ENCODE data around the gene CHRNA3. TPM values are rescaled to one million over a fixed set of nuclear protein-coding genes. Genes with fewer than 3 reads are reported as not detected.
A peak's percentile ranks its signal among the peaks of the same experiment; 100 is the strongest.

The CHRNA3 gene
- total and polyA plus RNA-seq, 4 experiments from 2014 or later: not detected

DNA sequence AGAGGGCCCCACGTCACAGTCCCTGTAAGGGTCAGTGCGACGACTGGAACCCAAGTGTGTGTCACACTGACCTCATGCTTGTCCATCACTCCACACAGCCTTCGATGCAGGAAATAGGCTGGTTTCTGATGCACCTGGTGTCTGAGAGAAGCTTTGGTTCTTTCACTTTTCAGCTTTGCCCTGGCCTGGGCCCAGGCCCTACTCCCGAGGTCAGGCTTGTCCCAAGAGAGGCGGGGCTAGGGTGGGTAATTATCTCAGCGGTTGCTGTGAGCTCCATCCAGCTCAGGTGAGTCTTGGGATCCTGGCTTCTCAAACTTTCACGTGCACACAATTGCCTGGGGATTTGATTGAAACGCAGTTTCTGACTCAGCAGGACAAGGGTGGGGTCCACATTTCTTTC lies 39.8 kb upstream of the CHRNA3 start:
- no peaks in the 10 kb centered on the region for H3K36me3 ChIP-seq (ENCODE audit: insufficient read depth, low read length)
- Mint-ChIP-seq H3K36me3 (no peaks in the 10 kb centered on the region), H3K9me3 (no peaks in the 10 kb centered on the region), H3K27me3 (no peaks in the 10 kb centered on the region), H3K4me1 (no peaks in the 10 kb centered on the region), H3K4me3 (no peak overlapping the region), H3K27ac (peak overlapping the region in 1 of 7 donors; percentile 34)
- no peaks in the 10 kb centered on the region for H3K9me3 ChIP-seq (ENCODE audit: control insufficient read depth in 1 of 2, low read length in 2 of 2)
- POLR2A ChIA-PET (ENCODE audit: partially characterized antibody): no interaction called here
- CTCF ChIA-PET (ENCODE audit: partially characterized antibody): no interaction called here
- intact Hi-C loops (cut with micrococcal nuclease): no loop called here
- no peaks in the 10 kb centered on the region for H3K4me1 ChIP-seq (ENCODE audit: insufficient read depth, low read length)
- H3K27ac ChIP-seq (ENCODE audit: low read depth, low read length): no peak overlapping the region
- no peaks in the 10 kb centered on the region for H3K27me3 ChIP-seq (ENCODE audit: insufficient read depth, low read length)
- H3K4me3 ChIP-seq (ENCODE audit: low read length in 2 of 2): no peak overlapping the region
- no peak for DNase-seq

- POLR2A ChIA-PET (ENCODE audit: partially characterized antibody): no interaction called here
- DNase-seq: no peak
- no peak overlapping the region for H3K4me3 ChIP-seq (ENCODE audit: low read length in 2 of 2)
- no peaks in the 10 kb centered on the region for H3K36me3 ChIP-seq (ENCODE audit: insufficient read depth, low read length)
- Mint-ChIP-seq H3K9me3 (no peaks in the 10 kb centered on the region), H3K27me3 (no peaks in the 10 kb centered on the region), H3K4me1 (no peaks in the 10 kb centered on the region), H3K27ac (no peak overlapping the region), H3K4me3 (no peak overlapping the region), H3K36me3 (no peaks in the 10 kb centered on the region)
- H3K27ac ChIP-seq (ENCODE audit: low read depth, low read length): no peak overlapping the region
- no peaks in the 10 kb centered on the region for H3K4me1 ChIP-seq (ENCODE audit: insufficient read depth, low read length)
- no peaks in the 10 kb centered on the region for H3K27me3 ChIP-seq (ENCODE audit: insufficient read depth, low read length)
- CTCF ChIA-PET (ENCODE audit: partially characterized antibody): no interaction called here
- intact Hi-C loops (cut with micrococcal nuclease): no loop called here
- no peaks in the 10 kb centered on the region for H3K9me3 ChIP-seq (ENCODE audit: control insufficient read depth in 1 of 2, low read length in 2 of 2)
Measured at GRCh38 chr15:78658823-78659222, 38.0 kb upstream of the CHRNA3 start.

GRCh38 chr15:78654272-78654671 lies 33.5 kb upstream of the CHRNA3 start:
- Histone ChIP-seq H3K36me3 (ENCODE audit: insufficient read depth, low read length) (no peaks in the 10 kb centered on the region), H3K9me3 (ENCODE audit: control insufficient read depth in 1 of 2, low read length in 2 of 2) (no peaks in the 10 kb centered on the region), H3K4me1 (ENCODE audit: insufficient read depth, low read length) (no peaks in the 10 kb centered on the region), H3K27me3 (ENCODE audit: insufficient read depth, low read length) (no peaks in the 10 kb centered on the region), H3K27ac (ENCODE audit: low read depth, low read length) (no peak overlapping the region), H3K4me3 (ENCODE audit: low read length in 2 of 2) (no peak overlapping the region)
- Mint-ChIP-seq H3K36me3 (no peaks in the 10 kb centered on the region), H3K4me1 (no peaks in the 10 kb centered on the region), H3K9me3 (no peaks in the 10 kb centered on the region), H3K27me3 (peaks cover 0 to 2% of the 10 kb centered on the region in 2 donors), H3K27ac (no peak overlapping the region), H3K4me3 (no peak overlapping the region)
- ChIA-PET POLR2A (ENCODE audit: partially characterized antibody) (no interaction called here), CTCF (ENCODE audit: partially characterized antibody) (interaction anchor here (1.3 kb wide), 1 partner anchor 15 kb away, joined by 6 read pairs; no protein-coding TSS in a partner anchor)
- DNase-seq: no peak
- intact Hi-C loops (cut with micrococcal nuclease): no loop called here

DNA sequence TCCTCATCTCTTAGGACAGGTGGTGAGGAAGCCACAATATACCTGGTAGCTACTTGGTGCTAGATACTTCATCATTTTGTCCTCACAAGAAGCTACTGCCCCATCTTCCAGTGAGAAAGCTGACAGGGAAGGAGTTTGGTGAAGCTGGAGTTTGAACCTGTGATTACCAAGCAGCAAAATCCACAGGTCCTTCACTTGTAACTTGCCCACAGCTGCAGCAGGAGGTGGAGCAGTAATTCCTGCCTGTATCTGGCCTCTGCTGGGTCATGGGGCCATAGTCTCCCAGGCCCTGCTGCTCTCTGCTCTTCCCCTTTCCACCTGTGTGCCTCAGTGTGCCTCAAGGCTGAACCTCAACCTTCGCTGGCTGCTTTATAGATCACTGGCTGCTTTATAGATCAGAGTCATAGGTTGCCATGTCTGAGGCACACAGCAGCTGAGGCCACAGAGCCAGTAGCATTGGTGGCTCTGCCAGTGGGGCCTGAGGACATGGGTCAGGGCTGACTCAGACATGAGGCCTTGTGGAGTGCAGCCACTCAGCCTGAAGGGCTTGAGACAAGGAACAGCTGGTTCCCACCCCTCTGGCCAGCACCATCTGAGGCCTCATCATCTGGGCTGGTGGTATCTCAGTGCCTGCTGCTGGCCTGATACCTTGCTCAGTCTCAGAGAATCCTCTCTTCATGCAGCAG lies 31.3 kb upstream of the CHRNA3 start:
- H3K36me3 Mint-ChIP-seq: no peaks in the 10 kb centered on the region
- Histone ChIP-seq H3K27ac (ENCODE audit: low read depth, low read length) (no peak overlapping the region), H3K4me3 (ENCODE audit: low read length in 2 of 2) (no peak overlapping the region), H3K36me3 (ENCODE audit: insufficient read depth, low read length) (no peaks in the 10 kb centered on the region), H3K4me1 (ENCODE audit: insufficient read depth, low read length) (no peaks in the 10 kb centered on the region), H3K9me3 (ENCODE audit: control insufficient read depth in 1 of 2, low read length in 2 of 2) (no peaks in the 10 kb centered on the region), H3K27me3 (ENCODE audit: insufficient read depth, low read length) (no peaks in the 10 kb centered on the region)
- DNase-seq: no peak
- CTCF ChIA-PET (ENCODE audit: partially characterized antibody): interaction anchor here (1.4 kb wide), 1 partner anchor 33 kb away, joined by 3 read pairs; no protein-coding TSS in a partner anchor
- H3K27ac Mint-ChIP-seq: no peak overlapping the region
- POLR2A ChIA-PET (ENCODE audit: partially characterized antibody): no interaction called here
- H3K27me3 Mint-ChIP-seq: peaks cover 0 to 2% of the 10 kb centered on the region in 2 donors
- no peaks in the 10 kb centered on the region for H3K4me1 Mint-ChIP-seq
- intact Hi-C loops (cut with micrococcal nuclease): no loop called here
- H3K9me3 Mint-ChIP-seq: no peaks in the 10 kb centered on the region
- no peak overlapping the region for H3K4me3 Mint-ChIP-seq

- no peaks in the 10 kb centered on the region for H3K4me1 Mint-ChIP-seq
- Histone ChIP-seq H3K27ac (ENCODE audit: low read depth, low read length) (no peak overlapping the region), H3K4me3 (ENCODE audit: low read length in 2 of 2) (no peak overlapping the region), H3K27me3 (ENCODE audit: insufficient read depth, low read length) (no peaks in the 10 kb centered on the region), H3K36me3 (ENCODE audit: insufficient read depth, low read length) (no peaks in the 10 kb centered on the region), H3K4me1 (ENCODE audit: insufficient read depth, low read length) (no peaks in the 10 kb centered on the region), H3K9me3 (ENCODE audit: control insufficient read depth in 1 of 2, low read length in 2 of 2) (no peaks in the 10 kb centered on the region)
- POLR2A ChIA-PET (ENCODE audit: partially characterized antibody): no interaction called here
- intact Hi-C loops (cut with micrococcal nuclease): no loop called here
- DNase-seq: no peak
- H3K4me3 Mint-ChIP-seq: no peak overlapping the region
- H3K36me3 Mint-ChIP-seq: no peaks in the 10 kb centered on the region
- peaks cover 0 to 2% of the 10 kb centered on the region in 2 donors for H3K27me3 Mint-ChIP-seq
- CTCF ChIA-PET (ENCODE audit: partially characterized antibody): interaction anchor here (1.4 kb wide), 1 partner anchor 32 kb away, joined by 3 read pairs; no protein-coding TSS in a partner anchor
- H3K27ac Mint-ChIP-seq: no peak overlapping the region
- no peaks in the 10 kb centered on the region for H3K9me3 Mint-ChIP-seq
Measured at GRCh38 chr15:78651007-78651406, 30.2 kb upstream of the CHRNA3 start.

- Histone ChIP-seq H3K4me1 (ENCODE audit: insufficient read depth, low read length) (no peaks in the 10 kb centered on the region), H3K4me3 (ENCODE audit: low read length in 2 of 2) (no peak overlapping the region), H3K27me3 (ENCODE audit: insufficient read depth, low read length) (no peaks in the 10 kb centered on the region), H3K27ac (ENCODE audit: low read depth, low read length) (no peak overlapping the region), H3K36me3 (ENCODE audit: insufficient read depth, low read length) (no peaks in the 10 kb centered on the region), H3K9me3 (ENCODE audit: control insufficient read depth in 1 of 2, low read length in 2 of 2) (no peaks in the 10 kb centered on the region)
- DNase-seq: no peak
- no peak overlapping the region for H3K4me3 Mint-ChIP-seq
- H3K27ac Mint-ChIP-seq: no peak overlapping the region
- CTCF ChIA-PET (ENCODE audit: partially characterized antibody): no interaction called here
- peaks cover 0 to 2% of the 10 kb centered on the region in 2 donors for H3K27me3 Mint-ChIP-seq
- intact Hi-C loops (cut with micrococcal nuclease): no loop called here
- H3K9me3 Mint-ChIP-seq: no peaks in the 10 kb centered on the region
- POLR2A ChIA-PET (ENCODE audit: partially characterized antibody): no interaction called here
- no peaks in the 10 kb centered on the region for H3K36me3 Mint-ChIP-seq
- H3K4me1 Mint-ChIP-seq: no peaks in the 10 kb centered on the region
Measured at GRCh38 chr15:78650022-78650421, 29.2 kb upstream of the CHRNA3 start.

- H3K27me3 Mint-ChIP-seq: peaks cover 4 to 10% of the 10 kb centered on the region in 2 donors
- no peaks in the 10 kb centered on the region for H3K9me3 ChIP-seq (ENCODE audit: control insufficient read depth in 1 of 2, low read length in 2 of 2)
- intact Hi-C loops (cut with micrococcal nuclease): no loop called here
- H3K36me3 Mint-ChIP-seq: no peaks in the 10 kb centered on the region
- no peak overlapping the region for H3K4me3 Mint-ChIP-seq
- H3K4me3 ChIP-seq (ENCODE audit: low read length in 2 of 2): no peak overlapping the region
- H3K36me3 ChIP-seq (ENCODE audit: insufficient read depth, low read length): no peaks in the 10 kb centered on the region
- no peak for DNase-seq
- H3K4me1 Mint-ChIP-seq: peaks cover 2 to 10% (median 6%) of the 10 kb centered on the region in 4 donors
- ChIA-PET CTCF (ENCODE audit: partially characterized antibody) (no interaction called here), POLR2A (ENCODE audit: partially characterized antibody) (interaction anchor here (1.3 kb wide), 1 partner anchor 11 kb away, joined by 3 read pairs; no protein-coding TSS in a partner anchor)
- no peaks in the 10 kb centered on the region for H3K27me3 ChIP-seq (ENCODE audit: insufficient read depth, low read length)
- peaks cover 4% of the 10 kb centered on the region for H3K4me1 ChIP-seq (ENCODE audit: insufficient read depth, low read length)
- no peak overlapping the region for H3K27ac ChIP-seq (ENCODE audit: low read depth, low read length)
- no peak overlapping the region for H3K27ac Mint-ChIP-seq
- H3K9me3 Mint-ChIP-seq: no peaks in the 10 kb centered on the region
Measured at GRCh38 chr15:78645009-78645408, 24.2 kb upstream of the CHRNA3 start.
